K562 (cell line): ENCODE results near the gene C11orf42. TPM values are rescaled to one million over a fixed set of nuclear protein-coding genes. Genes with fewer than 3 reads are reported as not detected.
A peak's percentile ranks its signal among the peaks of the same experiment; 100 is the strongest.

ENCODE experiments used
- ARID1B ChIP-seq: fragments of 450-650 bp; IDR thresholded peaks from 2 replicates; pipeline ENCODE4 v1.6.1; 2016; ENCODE audit warnings: antibody characterized with exemption, mild to moderate bottlenecking, inconsistent platforms
- NFIC ChIP-seq: fragments of 450-650 bp; IDR thresholded peaks from 2 replicates; pipeline ENCODE4 v1.6.1; 2017; ENCODE audit warnings: mild to moderate bottlenecking, inconsistent platforms
- SMAD1 ChIP-seq: fragments of 150-350 bp; IDR thresholded peaks from 2 replicates; pipeline ENCODE4 v1.6.1; 2014; ENCODE audit warnings: low read length, low read depth; ENCODE audit not compliant: partially characterized antibody
- ZKSCAN8 ChIP-seq: fragments of 200-800 bp; sonication (Bioruptor generic); IDR thresholded peaks from 2 replicates; pipeline ENCODE4 v1.6.1; 2016; ENCODE audit warnings: missing genetic modification characterization, missing compliant biosample characterization
- ZNF175 ChIP-seq: fragments of 200-800 bp; sonication (Bioruptor generic); IDR thresholded peaks from 2 replicates; pipeline ENCODE4 v1.6.1; 2016; ENCODE audit warnings: low read depth, mild to moderate bottlenecking, missing genetic modification characterization, missing compliant biosample characterization
- ZNF589 ChIP-seq: fragments of 200-800 bp; sonication (Bioruptor generic); IDR thresholded peaks from 2 replicates; pipeline ENCODE4 v1.6.1; 2016; ENCODE audit warnings: low read depth, missing genetic modification characterization, missing compliant biosample characterization
- ZNF668 ChIP-seq: fragments of 250-450 bp; sonication (Bioruptor Pico); IDR thresholded peaks from 2 replicates; pipeline ENCODE4 v1.8.0; 2022; ENCODE audit warnings: mild to moderate bottlenecking, inconsistent platforms
- polyA plus RNA-seq, 8 experiments: library from polyadenylated mRNA; depleted of rRNA in 4 of 8; stranded (reverse) in 5 of 8; unstranded in 3 of 8; fragments of >200 nt; fragmentation: Nextera tagmentation in 2 of 8; fragmentation: Illumina TruSeq in 1 of 8; extraction: Ambion mirVana in 2 of 8; extraction: Trizol in 1 of 8; gene quantifications; 2 replicates each; pipeline versions ENCODE4 v1.2.1 to v1.2.3, GENCODE V29; 2011 to 2014; ENCODE audit warnings: inconsistent platforms in 1 of 8, missing spikeins in 1 of 8
- total RNA-seq, 7 experiments: library from RNA; depleted of rRNA in 6 of 7; stranded (reverse); fragments of >200 nt in 6 of 7; fragmentation: Illumina TruSeq in 2 of 7; extraction: Trizol in 2 of 7; gene quantifications; 2 replicates each; pipeline versions ENCODE4 v1.2.1 to v1.2.3, GENCODE V29; 2011 to 2021; ENCODE audit warnings: low replicate concordance in 1 of 7
- TF ChIP-seq, protein P1 (sequence below), 3 experiments: fragments of 200-800 bp in 1 of 3; sonication (Bioruptor generic) in 1 of 3; sonication (generic) in 1 of 3; formaldehyde crosslinking in 1 of 3; IDR thresholded peaks; 2 replicates each; pipeline versions ENCODE4 v1.6.1 to v1.8.0; 2016 to 2022; ENCODE audit warnings: mild to moderate bottlenecking in 2 of 3, missing compliant biosample characterization in 2 of 3, missing genetic modification characterization in 2 of 3, missing genetic modification reagents in 1 of 3
- TF ChIP-seq, protein P2 (sequence below): IDR thresholded peaks from 2 replicates; pipeline ENCODE4 v1.6.1; 2011; ENCODE audit not compliant: insufficient read length; ENCODE audit errors: extremely low read depth
- TF ChIP-seq, protein P3 (sequence below): sonication (generic); formaldehyde crosslinking; IDR thresholded peaks from 2 replicates; pipeline ENCODE4 v1.9.0; 2022; ENCODE audit warnings: mild to moderate bottlenecking, missing genetic modification reagents

The C11orf42 gene
- total and polyA plus RNA-seq, 9 of the 15 experiments (the other 6 are each of a cell fraction or from before 2014, with no cell fraction given) = not detected

DNA sequence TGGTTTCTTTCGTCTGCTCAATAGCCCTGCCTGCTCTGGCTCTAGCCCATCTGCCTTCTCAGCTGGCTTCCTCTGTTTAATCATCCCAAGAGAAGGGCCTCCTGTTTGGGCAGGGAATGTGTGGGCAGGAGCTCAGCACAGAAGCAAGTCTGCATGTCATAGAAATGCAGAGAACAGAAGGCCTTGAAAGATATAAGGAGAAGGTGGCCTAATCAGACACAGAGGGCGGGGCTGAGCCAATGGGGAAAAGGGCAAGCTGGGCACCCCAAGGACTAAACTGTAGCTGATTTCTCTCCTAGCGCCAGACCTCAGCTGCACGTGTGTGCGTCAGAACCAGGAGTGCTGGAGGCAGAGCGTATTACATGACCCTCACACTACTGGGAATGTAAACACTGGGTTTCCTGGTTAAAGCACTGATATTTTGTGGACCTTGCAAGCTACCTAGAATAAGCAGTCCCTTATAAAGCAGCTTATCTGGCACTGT, 46.7 kb downstream of the C11orf42 start (continued):
- TF ChIP-seq, protein P1, sequence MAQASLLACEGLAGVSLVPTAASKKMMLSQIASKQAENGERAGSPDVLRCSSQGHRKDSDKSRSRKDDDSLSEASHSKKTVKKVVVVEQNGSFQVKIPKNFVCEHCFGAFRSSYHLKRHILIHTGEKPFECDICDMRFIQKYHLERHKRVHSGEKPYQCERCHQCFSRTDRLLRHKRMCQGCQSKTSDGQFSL (CRISPR knock-in tag; IDR thresholded peaks at IDR 0.05) = no peak
- TF ChIP-seq, protein P1 (tag; IDR thresholded peaks at IDR 0.05) = no peak
- TF ChIP-seq ZKSCAN8 (0 out of 2 replicates have a peak, but pooled peaks have one; percentile 25), ARID1B (peak; percentile 41; the same call in 1 of the 2 replicates), ZNF668 (no peak), ZNF175 (CRISPR knock-in tag) (0 out of 2 replicates have a peak, but pooled peaks have one; percentile 43), SMAD1 (no peak), ZNF589 (peak; percentile 76; the same call in 1 of the 2 replicates), NFIC (peak; percentile 27; the same call in 1 of the 2 replicates)
- TF ChIP-seq, protein P2, sequence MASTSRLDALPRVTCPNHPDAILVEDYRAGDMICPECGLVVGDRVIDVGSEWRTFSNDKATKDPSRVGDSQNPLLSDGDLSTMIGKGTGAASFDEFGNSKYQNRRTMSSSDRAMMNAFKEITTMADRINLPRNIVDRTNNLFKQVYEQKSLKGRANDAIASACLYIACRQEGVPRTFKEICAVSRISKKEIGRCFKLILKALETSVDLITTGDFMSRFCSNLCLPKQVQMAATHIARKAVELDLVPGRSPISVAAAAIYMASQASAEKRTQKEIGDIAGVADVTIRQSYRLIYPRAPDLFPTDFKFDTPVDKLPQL = no peak
- TF ChIP-seq, protein P3, sequence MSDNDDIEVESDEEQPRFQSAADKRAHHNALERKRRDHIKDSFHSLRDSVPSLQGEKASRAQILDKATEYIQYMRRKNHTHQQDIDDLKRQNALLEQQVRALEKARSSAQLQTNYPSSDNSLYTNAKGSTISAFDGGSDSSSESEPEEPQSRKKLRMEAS (CRISPR knock-in tag) = 0 out of 2 replicates have a peak, but pooled peaks have one; percentile 18
- TF ChIP-seq, all 486 proteins: peak for 18
